Posterior cingulate gyrus (tissue), 11 donors: ENCODE measurements around the gene GNE.
"Not testable (repeated sequence)": the region's sequence is repeated elsewhere in the genome, so short reads cannot be mapped to it uniquely, and the experiment has no call there.

Source experiments
- DNase-seq, 10 donors: peaks; one replicate each; pipeline versions ENCODE4 v3.0.0 to v3.0.0-alpha.2; 2020 to 2021; ENCODE audit warnings: mixed read lengths in 3 of 10
- intact Hi-C: fragments of 100-400 bp; cut with DNase I; formaldehyde crosslinking; loops from one replicate; pipeline ENCODE4 v1.15.1; 2023

Gene GNE

GRCh38 chr9:36213387-36213786, 44.9 kb downstream of the GNE start:
- intact Hi-C loops, result loop anchor here (5.0 kb wide), 1 partner anchor 39 kb away; no protein-coding TSS in a partner anchor
- no peak for DNase-seq

DNA sequence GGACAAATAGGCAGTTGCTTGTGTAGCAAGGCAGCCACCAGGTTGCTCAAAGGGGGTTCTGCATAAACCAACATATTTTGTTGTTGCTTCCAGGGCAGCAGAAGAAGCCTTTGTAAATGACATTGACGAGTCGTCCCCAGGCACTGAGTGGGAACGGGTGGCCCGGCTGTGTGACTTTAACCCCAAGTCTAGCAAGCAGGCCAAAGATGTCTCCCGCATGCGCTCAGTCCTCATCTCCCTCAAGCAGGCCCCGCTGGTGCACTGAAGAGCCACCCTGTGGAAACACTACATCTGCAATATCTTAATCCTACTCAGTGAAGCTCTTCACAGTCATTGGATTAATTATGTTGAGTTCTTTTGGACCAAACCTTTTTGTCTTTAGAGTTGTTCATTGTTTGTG, 46.7 kb downstream of the GNE start:
- peak in 1 of 10 donors; percentile 84 for DNase-seq
- intact Hi-C loops, result loop anchor here (5.0 kb wide), 1 partner anchor 41 kb away; no protein-coding TSS in a partner anchor

GRCh38 chr9:36210722-36211121, 47.5 kb downstream of the GNE start:
- DNase-seq, result no peak
- intact Hi-C loops, result loop anchor here (5.0 kb wide), 1 partner anchor 42 kb away; no protein-coding TSS in a partner anchor

- intact Hi-C loops, result no loop called here
- no peak for DNase-seq
Observed at GRCh38 chr9:36208521-36209253, 49.6 kb downstream of the GNE start.

GRCh38 chr9:36207546-36208012, 50.7 kb downstream of the GNE start:
- intact Hi-C loops, result no loop called here
- no peak for DNase-seq

DNA sequence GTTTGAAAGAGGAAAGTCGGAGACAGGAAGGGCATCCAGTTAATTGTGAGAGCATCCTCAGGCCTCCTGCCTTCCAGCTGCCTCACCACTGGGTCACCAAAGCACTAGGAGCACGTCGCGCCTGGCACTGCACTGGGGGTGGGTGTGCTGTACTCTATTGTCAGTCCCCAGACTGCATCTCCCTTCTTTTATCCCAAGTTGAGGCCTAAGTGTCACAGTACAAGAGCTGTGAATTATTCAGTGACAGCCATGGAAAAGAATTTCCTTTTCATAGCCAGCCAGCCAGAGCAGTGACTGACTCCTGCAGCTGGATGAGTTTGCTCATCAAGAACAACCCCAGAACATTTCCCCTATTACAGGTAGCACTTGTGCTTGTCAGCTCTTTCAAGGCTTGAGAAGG, 51.2 kb downstream of the GNE start:
- intact Hi-C loops, result no loop called here
- DNase-seq, result peak in 6 of 10 donors; percentile 53 to 89 (median 66)

DNA sequence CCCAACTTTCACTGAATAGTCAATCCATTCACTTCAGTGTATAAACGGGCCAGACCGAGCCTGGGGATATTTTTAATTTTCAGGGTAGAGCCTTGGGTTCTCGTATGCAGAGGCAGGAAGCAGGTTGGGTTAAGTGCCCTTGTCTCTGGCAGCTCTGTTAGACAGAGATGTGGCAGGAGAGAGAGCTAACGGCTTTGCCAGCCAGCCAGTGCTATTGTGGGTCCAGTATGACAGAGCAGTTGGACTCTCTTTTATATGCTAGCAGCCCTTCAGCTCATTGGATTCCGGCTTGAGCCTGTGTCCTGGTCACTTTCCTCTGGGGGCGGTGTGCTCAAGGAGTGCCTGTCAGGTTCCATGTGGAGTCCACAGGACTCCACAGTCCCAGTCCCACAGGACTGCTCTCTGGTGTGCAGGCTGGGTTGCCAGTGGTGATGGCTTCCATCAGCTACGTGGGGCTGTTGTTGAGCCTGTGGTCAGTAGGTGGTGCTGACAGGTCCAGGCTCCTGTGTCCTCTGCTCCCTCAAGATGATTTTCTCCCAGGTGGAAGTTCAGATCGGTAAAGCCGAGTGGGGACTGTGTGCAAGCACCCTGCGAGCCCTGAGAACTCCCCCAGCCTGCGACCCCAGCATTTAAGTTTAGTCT, 53.2 kb downstream of the GNE start:
- no peak for DNase-seq
- intact Hi-C loops, result no loop called here

DNA sequence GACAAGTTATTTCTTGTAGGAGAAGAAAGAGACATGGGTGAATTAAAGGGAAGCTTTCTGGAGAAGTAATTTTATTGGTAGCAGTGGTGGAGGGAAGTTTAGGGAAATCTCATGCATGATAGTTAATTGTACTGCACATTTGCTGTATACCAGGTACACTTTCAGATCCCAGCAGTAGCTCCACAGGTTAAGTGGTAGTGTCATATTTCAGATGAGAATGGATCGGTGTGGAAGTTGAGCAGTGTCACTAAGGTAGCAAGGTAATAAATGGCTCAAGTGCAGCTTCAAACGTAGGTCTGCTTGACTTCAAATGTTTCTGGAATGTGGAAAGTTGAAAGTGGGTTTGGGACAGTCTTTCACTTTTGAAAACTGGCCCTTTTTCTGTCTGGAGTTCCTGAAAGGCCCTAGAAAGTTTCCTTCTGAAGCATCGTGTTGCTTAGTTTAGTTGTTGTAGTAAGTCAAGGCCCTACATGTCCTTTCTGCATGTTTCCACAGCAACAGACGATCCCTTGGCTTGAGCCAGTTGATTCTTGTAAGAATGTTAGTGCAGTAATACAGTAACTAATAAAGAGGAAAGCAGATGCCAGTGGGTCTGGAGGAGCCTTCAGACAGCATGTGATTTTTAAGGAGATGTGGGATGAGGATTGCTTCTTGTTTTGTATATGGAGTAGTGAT, 63.8 kb downstream of the GNE start:
- intact Hi-C loops, result no loop called here
- DNase-seq, result no peak

DNA sequence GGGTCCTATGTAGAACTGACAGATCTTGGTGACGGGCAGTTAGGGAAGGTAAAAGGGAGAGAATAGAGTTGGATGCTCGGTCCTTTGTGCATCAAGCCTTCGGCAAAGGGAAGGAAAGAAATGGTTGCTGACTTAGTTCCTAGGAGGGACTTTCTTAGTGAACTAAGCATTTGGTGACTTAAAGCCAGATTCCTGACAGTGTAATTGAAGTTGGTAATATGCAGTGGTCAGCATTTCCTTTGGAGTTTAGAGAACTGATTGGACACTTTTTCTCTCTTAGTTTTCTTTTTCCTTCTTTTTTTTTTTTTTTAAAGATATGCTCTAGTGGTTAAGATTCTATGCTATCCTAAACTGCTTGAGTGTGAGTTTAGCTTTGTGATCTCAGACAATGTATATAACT, 65.2 kb downstream of the GNE start:
- no peak for DNase-seq
- intact Hi-C loops, result no loop called here

- no peak for DNase-seq
- intact Hi-C loops, result no loop called here
Observed at GRCh38 chr9:36192196-36192595, 66.1 kb downstream of the GNE start.

- intact Hi-C loops, result loop anchor here (2.0 kb wide), 1 partner anchor 67 kb away; the partner anchor contains the start of gene GNE
- DNase-seq, result no peak
Observed at GRCh38 chr9:36191686-36192085, 66.6 kb downstream of the GNE start.

DNA sequence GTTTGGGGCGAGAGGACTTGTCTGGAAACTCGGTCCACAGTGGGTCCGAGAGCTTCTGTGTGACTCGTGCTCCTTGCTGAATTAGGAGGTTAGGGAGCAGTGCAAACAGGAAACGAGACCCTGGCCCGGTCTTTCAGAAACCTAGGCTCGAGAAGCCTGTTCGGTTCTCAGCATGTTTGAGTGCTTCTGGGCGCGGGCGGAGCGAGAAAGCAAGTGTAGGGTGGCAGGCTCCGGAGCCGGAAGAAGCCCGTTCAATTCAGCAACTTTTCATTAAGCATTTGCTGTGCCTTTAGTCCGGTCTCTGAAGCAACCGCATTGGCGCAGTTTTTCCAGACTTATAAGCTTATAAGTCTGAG, 67.0 kb downstream of the GNE start:
- peak in 2 of 10 donors; percentile 17 to 75 for DNase-seq
- intact Hi-C loops, result loop anchor here (2.0 kb wide), 1 partner anchor 68 kb away; the partner anchor contains the start of gene GNE

DNA sequence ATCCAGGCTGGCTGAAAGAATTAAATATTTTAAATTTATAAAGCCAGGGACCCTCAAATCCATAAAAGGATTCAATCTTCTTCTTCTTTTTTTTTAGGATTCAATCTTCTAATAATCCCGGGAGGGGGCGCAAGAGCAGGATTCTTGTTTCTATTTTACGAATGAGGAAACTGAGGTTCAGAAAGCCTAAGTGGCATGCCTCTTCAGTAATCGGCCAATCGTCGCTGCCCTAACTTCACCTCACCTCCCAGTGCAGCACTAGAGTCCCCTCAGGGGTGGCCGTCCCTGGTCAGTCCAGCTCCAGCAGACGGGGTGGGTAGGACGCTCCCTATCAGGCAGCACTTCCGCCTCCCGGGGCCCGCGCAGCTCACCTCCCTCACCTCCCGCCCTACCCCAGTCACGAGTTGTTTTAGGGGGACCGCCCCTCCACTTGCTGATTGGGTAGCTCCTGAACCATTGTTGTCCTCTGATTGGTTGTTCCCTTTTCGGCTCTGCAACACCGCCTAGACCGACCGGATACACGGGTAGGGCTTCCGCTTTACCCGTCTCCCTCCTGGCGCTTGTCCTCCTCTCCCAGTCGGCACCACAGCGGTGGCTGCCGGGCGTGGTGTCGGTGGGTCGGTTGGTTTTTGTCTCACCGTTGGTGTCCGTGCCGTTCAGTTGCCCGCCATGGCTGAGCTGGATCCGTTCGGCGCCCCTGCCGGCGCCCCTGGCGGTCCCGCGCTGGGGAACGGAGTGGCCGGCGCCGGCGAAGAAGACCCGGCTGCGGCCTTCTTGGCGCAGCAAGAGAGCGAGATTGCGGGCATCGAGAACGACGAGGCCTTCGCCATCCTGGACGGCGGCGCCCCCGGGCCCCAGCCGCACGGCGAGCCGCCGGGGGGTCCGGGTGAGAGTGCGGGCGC, 67.6 kb downstream of the GNE start, which contains the start of gene CLTA:
Gene CLTA, plus strand, starts transcription at position 534 of the 902 bp plus-strand sequence. Its CDS starts 136 bp downstream, at position 670.
- intact Hi-C loops, result loop anchor here (2.0 kb wide), 1 partner anchor 68 kb away; the partner anchor contains the start of gene GNE
- peak; percentile 93 to 99 (median 98) for DNase-seq

- no peak for DNase-seq
- intact Hi-C loops, result loop anchor here (2.0 kb wide), 1 partner anchor 69 kb away; the partner anchor contains the start of gene GNE
Observed at GRCh38 chr9:36189976-36190375, 68.3 kb downstream of the GNE start.

- peak in 1 of 10 donors; percentile 39 for DNase-seq
- intact Hi-C loops, result no loop called here
Observed at GRCh38 chr9:36188212-36188611, 70.0 kb downstream of the GNE start.

DNA sequence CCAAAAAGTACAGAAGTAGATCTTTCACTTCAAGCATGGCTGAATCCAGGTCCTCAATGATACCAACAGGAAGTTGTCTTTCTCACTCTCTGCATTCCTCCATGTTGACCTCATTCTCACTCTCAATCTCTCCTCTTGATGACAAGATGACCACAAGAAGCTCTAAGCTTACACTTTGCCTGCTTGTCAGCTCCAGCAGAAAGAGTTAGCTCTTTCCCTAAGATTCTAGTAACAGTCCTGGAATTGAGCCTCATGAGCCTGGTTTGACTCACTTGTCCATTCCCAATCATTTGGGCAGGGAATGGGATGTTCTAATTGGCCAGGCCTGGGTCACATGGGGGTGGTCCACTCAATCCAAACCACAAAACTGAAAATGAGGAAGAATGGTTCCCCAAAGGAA, 70.8 kb downstream of the GNE start:
- intact Hi-C loops, result no loop called here
- no peak for DNase-seq

DNA sequence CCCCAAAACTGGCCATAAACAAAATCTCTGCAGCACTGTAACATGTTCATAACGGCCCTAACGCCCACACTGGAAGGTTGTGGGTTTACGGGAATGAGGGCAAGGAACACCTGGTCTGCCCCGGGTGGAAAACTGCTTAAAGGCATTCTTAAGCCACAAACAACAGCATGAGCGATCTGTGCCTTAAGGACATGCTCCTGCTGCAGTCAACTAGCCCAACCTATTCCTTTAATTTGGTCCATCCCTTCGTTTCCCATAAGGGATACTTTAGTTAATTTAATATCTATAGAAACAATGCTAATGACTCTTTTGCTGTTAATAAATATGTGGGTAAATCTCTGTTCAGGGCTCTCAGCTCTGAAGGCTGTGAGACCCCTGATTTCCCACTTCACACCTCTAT, 78.0 kb downstream of the GNE start:
- intact Hi-C loops, DNase-seq: not testable (repeated sequence)

- DNase-seq, result no peak
- intact Hi-C loops, result no loop called here
Observed at GRCh38 chr9:36177571-36177970, 80.7 kb downstream of the GNE start.

DNA sequence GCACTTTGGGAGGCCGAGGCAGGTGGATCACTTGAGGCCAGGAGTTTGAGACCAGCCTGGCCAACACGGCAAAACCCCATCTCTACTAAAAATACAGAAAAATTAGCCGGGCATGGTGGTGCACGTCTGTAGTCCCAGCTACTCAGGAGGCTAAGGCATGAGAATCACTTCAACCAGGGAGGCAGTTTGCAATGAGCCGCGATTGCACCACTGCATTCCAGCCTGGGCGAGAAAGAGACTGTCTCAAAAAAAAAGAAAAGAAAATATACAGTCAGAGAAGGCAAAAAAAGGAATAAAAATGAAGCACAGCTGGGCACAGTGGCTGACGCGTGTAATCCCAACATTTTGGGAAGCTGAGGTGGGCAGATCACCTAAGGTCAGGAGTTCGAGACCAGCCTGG, 81.8 kb downstream of the GNE start:
- DNase-seq, intact Hi-C loops: not testable (repeated sequence)

DNA sequence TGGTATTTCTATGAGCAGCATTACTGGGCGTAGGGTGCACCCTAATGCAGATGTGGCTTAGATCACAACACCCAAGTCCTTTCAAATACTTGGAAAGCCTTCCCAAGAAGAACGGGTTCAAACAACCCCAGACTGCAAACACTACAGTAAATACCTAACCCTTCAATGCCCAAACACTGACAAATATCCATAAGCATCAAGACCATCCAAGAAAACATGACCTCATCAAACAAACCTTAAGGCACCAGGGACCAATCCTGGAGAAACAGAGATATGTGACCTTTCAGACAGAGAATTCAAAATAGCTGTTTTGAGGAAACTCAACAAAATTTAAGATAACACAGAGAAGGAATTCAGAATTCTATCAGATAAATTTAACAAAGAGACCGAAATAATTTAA, 83.0 kb downstream of the GNE start:
- intact Hi-C loops, DNase-seq: not testable (repeated sequence)
